GM23338 (cell line): ENCODE results near the gene TMPRSS6. TPM values are rescaled to one million over a fixed set of nuclear protein-coding genes. Genes with fewer than 3 reads are reported as not detected.

Experiments used
- ATAC-seq: fragments of 200-7000 bp; cut with Tn5 transposase; 3 replicates; pipeline ENCODE4 v1.9.1; 2020
- DNase-seq: peaks from one replicate; pipeline ENCODE4 v3.0.0-alpha.2; 2015; ENCODE audit warnings: low spot score
- H2AFZ ChIP-seq: fragments of 200-600 bp; sonication (generic); 2 replicates; pipeline ENCODE4 v1.8.0; 2016; ENCODE audit warnings: antibody characterized with exemption, mild to moderate bottlenecking, moderate library complexity
- H3F3A ChIP-seq: fragments of 200-600 bp; sonication (generic); replicated peaks from 2 replicates; pipeline ENCODE4 v1.8.0; 2017; ENCODE audit warnings: antibody characterized with exemption, mixed run types, low read depth
- H3K27ac ChIP-seq: fragments of 200-600 bp; sonication (generic); 2 replicates; pipeline ENCODE4 v1.6.1; 2016; ENCODE audit warnings: low read depth
- H3K27me3 ChIP-seq: fragments of 200-600 bp; sonication (generic); 2 replicates; pipeline ENCODE4 v1.8.0; 2016; ENCODE audit warnings: mild to moderate bottlenecking, mixed run types, moderate library complexity; ENCODE audit not compliant: insufficient read depth
- H3K36me3 ChIP-seq: fragments of 200-600 bp; sonication (generic); 2 replicates; pipeline ENCODE4 v1.8.0; 2016; ENCODE audit warnings: mild to moderate bottlenecking; ENCODE audit not compliant: insufficient read depth
- H3K4me1 ChIP-seq: fragments of 200-600 bp; sonication (generic); 2 replicates; pipeline ENCODE4 v1.8.0; 2016; ENCODE audit warnings: mild to moderate bottlenecking, moderate library complexity; ENCODE audit not compliant: insufficient read depth
- H3K4me2 ChIP-seq: fragments of 200-600 bp; sonication (generic); 2 replicates; pipeline ENCODE4 v1.7.1; 2017; ENCODE audit warnings: mixed run types
- H3K4me3 ChIP-seq: fragments of 200-600 bp; sonication (generic); 2 replicates; pipeline ENCODE4 v1.6.1; 2016; ENCODE audit warnings: mixed run types
- H3K79me2 ChIP-seq: fragments of 200-600 bp; sonication (generic); replicated peaks from 2 replicates; pipeline ENCODE4 v1.8.0; 2017; ENCODE audit warnings: mild to moderate bottlenecking; ENCODE audit not compliant: insufficient read depth
- H3K9me2 ChIP-seq: fragments of 200-600 bp; sonication (generic); 2 replicates; pipeline ENCODE4 v1.8.0; 2017; ENCODE audit not compliant: insufficient read depth
- H4K20me1 ChIP-seq: fragments of 200-600 bp; sonication (generic); replicated peaks from 2 replicates; pipeline ENCODE4 v1.8.0; 2017; ENCODE audit warnings: mild to moderate bottlenecking; ENCODE audit not compliant: insufficient read depth
- H3K27ac Mint-ChIP-seq: 2 replicates; pipeline ENCODE4 v1.8.0; 2020; ENCODE audit warnings: inconsistent platforms, mild to moderate bottlenecking, moderate library complexity, mixed read lengths
- H3K27me3 Mint-ChIP-seq: 3 replicates; pipeline ENCODE4 v1.8.0; 2022; ENCODE audit warnings: low read depth, mild to moderate bottlenecking, moderate library complexity, mixed read lengths, inconsistent platforms; ENCODE audit not compliant: insufficient read depth, poor library complexity
- H3K36me3 Mint-ChIP-seq: 3 replicates; pipeline ENCODE4 v1.8.0; 2021; ENCODE audit warnings: low read depth, mild to moderate bottlenecking, inconsistent platforms, moderate library complexity, mixed read lengths
- H3K4me1 Mint-ChIP-seq: 3 replicates; pipeline ENCODE4 v1.8.0; 2020; ENCODE audit warnings: mild to moderate bottlenecking, inconsistent platforms, mixed read lengths
- H3K4me3 Mint-ChIP-seq: 3 replicates; pipeline ENCODE4 v1.8.0; 2021; ENCODE audit warnings: moderate library complexity, mild to moderate bottlenecking, inconsistent platforms, mixed read lengths
- H3K9me3 Mint-ChIP-seq: 3 replicates; pipeline ENCODE4 v1.8.0; 2020; ENCODE audit warnings: moderate library complexity, mild to moderate bottlenecking, inconsistent platforms, mixed read lengths
- ZNF114 ChIP-seq: fragments of 250-450 bp; sonication (Bioruptor Pico); IDR thresholded peaks from 2 replicates; pipeline ENCODE4 v1.5.0; 2020; ENCODE audit warnings: mild to moderate bottlenecking, moderate library complexity
- ZNF331 ChIP-seq: fragments of 250-450 bp; sonication (Bioruptor Pico); IDR thresholded peaks from 2 replicates; pipeline ENCODE4 v1.5.0; 2020; ENCODE audit warnings: low read depth, mild to moderate bottlenecking, moderate library complexity
- polyA plus RNA-seq: library from polyadenylated mRNA; unstranded; fragments of >200 nt; fragmentation: Nextera tagmentation; extraction: Ambion mirVana; gene quantifications from 2 replicates; pipeline ENCODE4 v1.2.1, GENCODE V29; 2016
- total RNA-seq: library from RNA; depleted of rRNA; stranded (reverse); fragments of >200 nt; shearing (Covaris generic); gene quantifications from 2 replicates; pipeline ENCODE4 v1.2.3, GENCODE V29; 2014
- TF ChIP-seq, protein P1 (sequence below), 2 experiments: fragments of 200-600 bp in 1 of 2; sonication (generic) in 1 of 2; conservative IDR thresholded peaks; 2 replicates each; pipeline versions ENCODE4 v1.5.1 to v1.6.1; 2016 to 2017; ENCODE audit warnings: antibody characterized with exemption in 2 of 2, low read depth in 2 of 2, mild to moderate bottlenecking in 2 of 2, moderate library complexity in 1 of 2
- TF ChIP-seq, protein P2 (sequence below): fragments of 250-450 bp; sonication (Bioruptor Pico); IDR thresholded peaks from 2 replicates; pipeline ENCODE4 v1.5.0; 2020; ENCODE audit warnings: mild to moderate bottlenecking, moderate library complexity
- TF ChIP-seq, protein P3 (sequence below): IDR thresholded peaks from one replicate; pipeline ENCODE4 v1.6.1; 2018; ENCODE audit warnings: antibody characterized with exemption; ENCODE audit not compliant: unreplicated experiment

Gene TMPRSS6
- total and polyA plus RNA-seq, 2 experiments from 2014 or later = 0.13 TPM; not detected in 1

DNA sequence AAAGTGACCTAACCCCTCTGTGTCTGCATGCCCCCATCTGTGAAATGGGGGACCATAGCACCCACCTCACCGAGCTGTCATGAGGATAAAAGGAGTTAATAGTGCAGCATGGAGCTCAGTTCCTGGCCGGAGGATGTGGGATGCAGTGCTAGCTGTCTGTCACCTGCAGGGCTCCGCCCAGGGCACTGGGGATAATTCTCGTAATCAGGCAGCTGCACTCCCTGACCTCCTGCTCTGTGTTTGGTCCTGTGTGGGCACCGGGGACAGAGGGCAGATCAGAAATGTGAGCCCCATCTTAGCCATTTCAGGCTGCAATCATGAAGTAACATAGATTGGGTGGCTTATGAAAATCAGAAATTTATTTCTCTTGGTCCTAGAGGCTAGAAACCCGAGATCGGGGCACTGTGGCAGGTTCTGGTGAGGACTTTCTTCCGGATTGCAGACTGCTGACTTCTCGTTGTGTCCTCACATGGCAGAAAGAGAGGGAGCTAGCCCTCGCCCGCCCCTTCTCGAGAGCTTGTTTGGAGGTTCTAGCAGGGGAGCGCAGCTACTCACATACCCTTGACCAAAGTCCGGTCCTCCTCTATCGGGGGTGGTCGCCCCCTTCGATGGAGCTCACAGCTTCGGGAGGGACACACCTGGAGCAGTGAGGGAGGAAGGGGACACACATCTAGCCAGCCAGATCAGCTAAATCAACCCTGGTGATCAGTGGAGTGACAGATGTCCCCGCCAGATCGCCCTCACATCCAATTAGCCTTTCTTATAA is 54.7 kb downstream of the TMPRSS6 start:
- Histone ChIP-seq H3K36me3 (no peaks in the 10 kb centered on the region; the same call in 1 of the 2 replicates), H4K20me1 (0 out of 2 replicates have a peak, but pooled peaks cover 8% of the 10 kb centered on the region), H3K79me2 (no peaks in the 10 kb centered on the region), H2AFZ (no peak overlapping the region), H3K4me1 (peaks cover 3% of the 10 kb centered on the region; the same call in 1 of the 2 replicates), H3K9me2 (no peaks in the 10 kb centered on the region), H3F3A (no peaks in the 10 kb centered on the region), H3K27me3 (peaks cover 4% of the 10 kb centered on the region; the same call in 1 of the 2 replicates), H3K4me2 (no peak overlapping the region), H3K27ac (no peak overlapping the region), H3K4me3 (no peak overlapping the region)
- peaks cover 11% of the 10 kb centered on the region for H3K27me3 Mint-ChIP-seq
- no peaks in the 10 kb centered on the region for H3K9me3 Mint-ChIP-seq
- TF ChIP-seq, protein P1, sequence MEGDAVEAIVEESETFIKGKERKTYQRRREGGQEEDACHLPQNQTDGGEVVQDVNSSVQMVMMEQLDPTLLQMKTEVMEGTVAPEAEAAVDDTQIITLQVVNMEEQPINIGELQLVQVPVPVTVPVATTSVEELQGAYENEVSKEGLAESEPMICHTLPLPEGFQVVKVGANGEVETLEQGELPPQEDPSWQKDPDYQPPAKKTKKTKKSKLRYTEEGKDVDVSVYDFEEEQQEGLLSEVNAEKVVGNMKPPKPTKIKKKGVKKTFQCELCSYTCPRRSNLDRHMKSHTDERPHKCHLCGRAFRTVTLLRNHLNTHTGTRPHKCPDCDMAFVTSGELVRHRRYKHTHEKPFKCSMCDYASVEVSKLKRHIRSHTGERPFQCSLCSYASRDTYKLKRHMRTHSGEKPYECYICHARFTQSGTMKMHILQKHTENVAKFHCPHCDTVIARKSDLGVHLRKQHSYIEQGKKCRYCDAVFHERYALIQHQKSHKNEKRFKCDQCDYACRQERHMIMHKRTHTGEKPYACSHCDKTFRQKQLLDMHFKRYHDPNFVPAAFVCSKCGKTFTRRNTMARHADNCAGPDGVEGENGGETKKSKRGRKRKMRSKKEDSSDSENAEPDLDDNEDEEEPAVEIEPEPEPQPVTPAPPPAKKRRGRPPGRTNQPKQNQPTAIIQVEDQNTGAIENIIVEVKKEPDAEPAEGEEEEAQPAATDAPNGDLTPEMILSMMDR (conservative IDR thresholded peaks at IDR 0.05; ENCODE audit: low read depth in 2 of 2) = no peak
- no peak for TF ChIP-seq ZNF331 (CRISPR knock-in tag)
- TF ChIP-seq, protein P2, sequence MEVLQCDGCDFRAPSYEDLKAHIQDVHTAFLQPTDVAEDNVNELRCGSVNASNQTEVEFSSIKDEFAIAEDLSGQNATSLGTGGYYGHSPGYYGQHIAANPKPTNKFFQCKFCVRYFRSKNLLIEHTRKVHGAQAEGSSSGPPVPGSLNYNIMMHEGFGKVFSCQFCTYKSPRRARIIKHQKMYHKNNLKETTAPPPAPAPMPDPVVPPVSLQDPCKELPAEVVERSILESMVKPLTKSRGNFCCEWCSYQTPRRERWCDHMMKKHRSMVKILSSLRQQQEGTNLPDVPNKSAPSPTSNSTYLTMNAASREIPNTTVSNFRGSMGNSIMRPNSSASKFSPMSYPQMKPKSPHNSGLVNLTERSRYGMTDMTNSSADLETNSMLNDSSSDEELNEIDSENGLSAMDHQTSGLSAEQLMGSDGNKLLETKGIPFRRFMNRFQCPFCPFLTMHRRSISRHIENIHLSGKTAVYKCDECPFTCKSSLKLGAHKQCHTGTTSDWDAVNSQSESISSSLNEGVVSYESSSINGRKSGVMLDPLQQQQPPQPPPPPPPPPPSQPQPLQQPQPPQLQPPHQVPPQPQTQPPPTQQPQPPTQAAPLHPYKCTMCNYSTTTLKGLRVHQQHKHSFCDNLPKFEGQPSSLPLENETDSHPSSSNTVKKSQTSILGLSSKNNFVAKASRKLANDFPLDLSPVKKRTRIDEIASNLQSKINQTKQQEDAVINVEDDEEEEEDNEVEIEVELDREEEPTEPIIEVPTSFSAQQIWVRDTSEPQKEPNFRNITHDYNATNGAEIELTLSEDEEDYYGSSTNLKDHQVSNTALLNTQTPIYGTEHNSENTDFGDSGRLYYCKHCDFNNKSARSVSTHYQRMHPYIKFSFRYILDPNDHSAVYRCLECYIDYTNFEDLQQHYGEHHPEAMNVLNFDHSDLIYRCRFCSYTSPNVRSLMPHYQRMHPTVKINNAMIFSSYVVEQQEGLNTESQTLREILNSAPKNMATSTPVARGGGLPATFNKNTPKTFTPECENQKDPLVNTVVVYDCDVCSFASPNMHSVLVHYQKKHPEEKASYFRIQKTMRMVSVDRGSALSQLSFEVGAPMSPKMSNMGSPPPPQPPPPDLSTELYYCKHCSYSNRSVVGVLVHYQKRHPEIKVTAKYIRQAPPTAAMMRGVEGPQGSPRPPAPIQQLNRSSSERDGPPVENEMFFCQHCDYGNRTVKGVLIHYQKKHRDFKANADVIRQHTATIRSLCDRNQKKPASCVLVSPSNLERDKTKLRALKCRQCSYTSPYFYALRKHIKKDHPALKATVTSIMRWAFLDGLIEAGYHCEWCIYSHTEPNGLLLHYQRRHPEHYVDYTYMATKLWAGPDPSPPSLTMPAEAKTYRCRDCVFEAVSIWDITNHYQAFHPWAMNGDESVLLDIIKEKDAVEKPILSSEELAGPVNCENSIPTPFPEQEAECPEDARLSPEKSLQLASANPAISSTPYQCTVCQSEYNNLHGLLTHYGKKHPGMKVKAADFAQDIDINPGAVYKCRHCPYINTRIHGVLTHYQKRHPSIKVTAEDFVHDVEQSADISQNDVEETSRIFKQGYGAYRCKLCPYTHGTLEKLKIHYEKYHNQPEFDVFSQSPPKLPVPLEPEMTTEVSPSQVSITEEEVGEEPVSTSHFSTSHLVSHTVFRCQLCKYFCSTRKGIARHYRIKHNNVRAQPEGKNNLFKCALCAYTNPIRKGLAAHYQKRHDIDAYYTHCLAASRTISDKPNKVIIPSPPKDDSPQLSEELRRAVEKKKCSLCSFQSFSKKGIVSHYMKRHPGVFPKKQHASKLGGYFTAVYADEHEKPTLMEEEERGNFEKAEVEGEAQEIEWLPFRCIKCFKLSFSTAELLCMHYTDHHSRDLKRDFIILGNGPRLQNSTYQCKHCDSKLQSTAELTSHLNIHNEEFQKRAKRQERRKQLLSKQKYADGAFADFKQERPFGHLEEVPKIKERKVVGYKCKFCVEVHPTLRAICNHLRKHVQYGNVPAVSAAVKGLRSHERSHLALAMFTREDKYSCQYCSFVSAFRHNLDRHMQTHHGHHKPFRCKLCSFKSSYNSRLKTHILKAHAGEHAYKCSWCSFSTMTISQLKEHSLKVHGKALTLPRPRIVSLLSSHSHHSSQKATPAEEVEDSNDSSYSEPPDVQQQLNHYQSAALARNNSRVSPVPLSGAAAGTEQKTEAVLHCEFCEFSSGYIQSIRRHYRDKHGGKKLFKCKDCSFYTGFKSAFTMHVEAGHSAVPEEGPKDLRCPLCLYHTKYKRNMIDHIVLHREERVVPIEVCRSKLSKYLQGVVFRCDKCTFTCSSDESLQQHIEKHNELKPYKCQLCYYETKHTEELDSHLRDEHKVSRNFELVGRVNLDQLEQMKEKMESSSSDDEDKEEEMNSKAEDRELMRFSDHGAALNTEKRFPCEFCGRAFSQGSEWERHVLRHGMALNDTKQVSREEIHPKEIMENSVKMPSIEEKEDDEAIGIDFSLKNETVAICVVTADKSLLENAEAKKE (CRISPR knock-in tag) = no peak
- TF ChIP-seq, protein P3, sequence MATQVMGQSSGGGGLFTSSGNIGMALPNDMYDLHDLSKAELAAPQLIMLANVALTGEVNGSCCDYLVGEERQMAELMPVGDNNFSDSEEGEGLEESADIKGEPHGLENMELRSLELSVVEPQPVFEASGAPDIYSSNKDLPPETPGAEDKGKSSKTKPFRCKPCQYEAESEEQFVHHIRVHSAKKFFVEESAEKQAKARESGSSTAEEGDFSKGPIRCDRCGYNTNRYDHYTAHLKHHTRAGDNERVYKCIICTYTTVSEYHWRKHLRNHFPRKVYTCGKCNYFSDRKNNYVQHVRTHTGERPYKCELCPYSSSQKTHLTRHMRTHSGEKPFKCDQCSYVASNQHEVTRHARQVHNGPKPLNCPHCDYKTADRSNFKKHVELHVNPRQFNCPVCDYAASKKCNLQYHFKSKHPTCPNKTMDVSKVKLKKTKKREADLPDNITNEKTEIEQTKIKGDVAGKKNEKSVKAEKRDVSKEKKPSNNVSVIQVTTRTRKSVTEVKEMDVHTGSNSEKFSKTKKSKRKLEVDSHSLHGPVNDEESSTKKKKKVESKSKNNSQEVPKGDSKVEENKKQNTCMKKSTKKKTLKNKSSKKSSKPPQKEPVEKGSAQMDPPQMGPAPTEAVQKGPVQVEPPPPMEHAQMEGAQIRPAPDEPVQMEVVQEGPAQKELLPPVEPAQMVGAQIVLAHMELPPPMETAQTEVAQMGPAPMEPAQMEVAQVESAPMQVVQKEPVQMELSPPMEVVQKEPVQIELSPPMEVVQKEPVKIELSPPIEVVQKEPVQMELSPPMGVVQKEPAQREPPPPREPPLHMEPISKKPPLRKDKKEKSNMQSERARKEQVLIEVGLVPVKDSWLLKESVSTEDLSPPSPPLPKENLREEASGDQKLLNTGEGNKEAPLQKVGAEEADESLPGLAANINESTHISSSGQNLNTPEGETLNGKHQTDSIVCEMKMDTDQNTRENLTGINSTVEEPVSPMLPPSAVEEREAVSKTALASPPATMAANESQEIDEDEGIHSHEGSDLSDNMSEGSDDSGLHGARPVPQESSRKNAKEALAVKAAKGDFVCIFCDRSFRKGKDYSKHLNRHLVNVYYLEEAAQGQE = no peak
- TF ChIP-seq ZNF114 = no peak
- DNase-seq = no peak
- H3K36me3 Mint-ChIP-seq = peaks cover 14% of the 10 kb centered on the region; the same call in 2 of the 3 replicates
- peaks cover 6% of the 10 kb centered on the region for H3K4me1 Mint-ChIP-seq
- H3K27ac Mint-ChIP-seq = no peak overlapping the region
- H3K4me3 Mint-ChIP-seq = no peak overlapping the region
- ATAC-seq = no peak
